Amniotic stem cell (primary cell): ENCODE measurements around the gene RBP4.

ENCODE experiments used
- DNase-seq: peaks from one replicate; lab custom pipeline; 2025; lab: John Stamatoyannopoulos, UW

RBP4 gene

GRCh38 chr10:93595378-93596161 lies 5.5 kb downstream of the RBP4 start:
- no peak for DNase-seq

DNA sequence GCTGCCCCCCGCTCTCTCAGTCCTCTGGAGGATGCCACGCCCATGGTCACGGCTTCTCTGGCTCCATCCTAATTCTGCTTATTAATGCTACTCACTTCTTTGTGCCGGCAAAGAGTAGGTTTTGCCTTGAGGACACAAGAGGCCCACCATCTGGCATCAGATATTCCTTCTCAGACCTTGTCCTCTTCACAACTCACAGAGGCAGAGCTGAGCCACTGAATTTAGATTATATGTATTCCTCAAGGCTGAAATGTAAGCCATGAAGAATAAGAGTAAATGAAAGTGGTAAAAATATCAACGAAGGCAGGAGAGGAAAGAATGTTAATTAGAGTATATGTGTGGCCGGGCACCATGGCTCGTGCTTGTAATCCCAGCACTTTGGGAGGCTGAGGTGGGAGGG lies 6.5 kb downstream of the RBP4 start:
- no peak for DNase-seq

DNA sequence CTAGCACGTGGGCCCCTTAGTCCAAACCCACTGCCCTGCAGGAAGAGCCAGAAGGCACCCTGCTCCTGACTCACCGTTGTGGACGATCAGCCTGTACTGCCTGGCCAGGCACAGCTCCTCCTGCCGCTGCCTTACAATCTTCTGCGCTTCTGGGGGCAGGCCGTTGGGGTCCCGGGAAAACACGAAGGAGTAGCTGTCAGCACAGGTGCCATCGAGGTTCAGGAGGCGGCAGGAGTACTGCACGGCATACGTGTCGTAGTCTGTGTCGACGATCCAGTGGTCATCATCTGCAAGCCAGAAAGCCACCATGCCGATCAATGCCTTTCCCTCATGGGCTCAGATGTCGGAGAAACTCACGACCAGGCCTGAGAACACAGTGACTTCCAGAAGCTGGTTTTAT lies 7.3 kb downstream of the RBP4 start:
- DNase-seq, result no peak

- DNase-seq, result no peak
Observed at GRCh38 chr10:93593254-93593653, 7.8 kb downstream of the RBP4 start.

- DNase-seq, result no peak
Observed at GRCh38 chr10:93591065-93591808, 9.8 kb downstream of the RBP4 start.

- no peak for DNase-seq
Observed at GRCh38 chr10:93590638-93591037, 10.4 kb downstream of the RBP4 start.

DNA sequence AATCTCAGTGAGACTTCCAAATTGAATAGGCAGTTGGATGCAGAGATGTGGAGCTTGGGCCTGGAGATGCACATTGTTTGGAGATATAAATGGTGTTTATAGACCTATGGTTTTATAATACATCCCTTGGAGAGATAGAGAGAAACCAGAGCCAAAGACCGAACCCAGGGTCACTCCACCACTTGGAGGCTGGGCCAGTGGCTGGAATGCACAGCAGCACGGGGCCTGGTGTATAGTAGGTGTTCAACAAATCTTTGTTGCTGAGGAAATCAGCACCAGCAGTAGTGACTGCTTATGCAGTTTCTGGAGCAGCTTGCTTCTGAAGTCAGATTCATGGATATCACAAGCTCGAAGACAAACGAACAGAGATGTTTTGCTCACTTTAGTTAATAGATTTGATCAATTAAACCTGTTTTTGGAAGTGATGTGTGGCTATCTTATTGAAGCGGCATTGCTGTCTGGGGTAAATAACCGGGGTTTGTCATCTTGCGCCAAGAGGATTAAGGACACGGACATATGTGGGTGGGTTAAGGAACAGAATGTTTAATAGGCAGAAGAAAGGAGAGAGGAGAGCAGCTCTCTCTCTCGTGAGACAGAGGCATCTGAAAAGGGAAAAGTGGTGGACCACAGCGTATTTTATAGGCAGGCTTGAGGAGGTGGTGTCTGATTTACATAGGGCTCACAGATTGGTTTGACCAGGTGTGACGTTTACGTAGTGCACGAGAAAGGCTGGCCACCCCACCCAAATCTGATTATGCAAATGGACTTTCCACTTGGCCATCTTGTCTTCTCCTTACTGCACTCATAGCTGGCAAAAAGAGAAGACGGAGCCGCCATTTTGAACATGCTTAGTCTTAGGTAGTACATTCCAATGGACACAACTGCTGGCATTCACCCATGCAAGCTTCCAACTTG lies 11.1 kb downstream of the RBP4 start:
- no peak for DNase-seq

- DNase-seq, result no peak
Observed at GRCh38 chr10:93584445-93584844, 16.6 kb downstream of the RBP4 start.

DNA sequence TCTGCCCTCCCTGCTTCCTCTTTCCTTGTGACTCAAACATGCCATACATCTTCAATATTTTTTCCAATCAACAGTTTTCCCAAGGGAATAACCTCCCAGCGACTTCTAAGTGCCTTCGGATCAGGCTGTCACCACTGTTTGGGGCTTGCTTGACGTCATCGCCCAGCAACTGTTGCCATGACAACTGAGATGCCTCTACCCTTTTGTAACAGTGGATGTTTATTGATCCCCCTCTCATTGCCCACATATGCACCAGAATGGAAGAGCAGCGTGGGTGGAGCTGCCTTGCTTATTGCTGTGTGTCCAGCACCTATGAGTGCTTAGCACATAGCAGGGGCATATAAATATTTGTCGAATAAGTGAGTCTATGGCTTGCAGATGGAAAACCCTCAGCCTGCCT lies 20.2 kb downstream of the RBP4 start:
- DNase-seq, result no peak

DNA sequence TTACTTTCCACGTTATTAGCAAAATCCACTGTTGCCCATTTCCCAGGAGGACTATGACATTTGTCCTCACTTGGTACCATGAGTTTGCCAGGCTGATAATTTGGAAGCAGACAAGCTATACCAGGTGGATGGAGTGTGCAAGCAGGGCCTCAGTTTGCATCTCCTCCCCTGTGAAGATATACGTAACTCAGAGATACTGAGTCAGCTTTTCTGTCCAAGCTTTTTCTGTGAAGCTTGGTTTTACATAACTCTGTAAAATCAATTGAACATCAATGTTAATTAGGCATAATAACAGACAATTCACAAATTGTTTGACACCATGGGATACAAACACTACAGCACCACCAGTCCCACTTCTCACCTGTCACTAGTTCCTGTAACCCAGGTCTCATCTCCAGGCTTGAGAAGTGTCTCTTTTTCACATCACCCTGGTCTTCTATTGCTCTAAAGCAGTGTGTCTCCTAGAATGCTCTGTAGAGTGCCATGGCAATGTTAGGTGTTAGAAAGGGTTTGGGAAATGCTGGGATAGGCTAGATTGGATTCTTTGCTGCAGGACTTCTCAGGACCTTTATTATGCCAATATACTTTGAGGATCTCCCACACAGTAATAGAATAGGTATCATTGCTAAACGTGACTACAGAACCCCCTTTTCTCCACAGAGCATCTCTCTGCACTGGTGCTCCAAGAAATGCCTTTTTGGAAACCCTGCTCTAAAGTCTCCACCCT lies 20.9 kb downstream of the RBP4 start:
- DNase-seq, result no peak

DNA sequence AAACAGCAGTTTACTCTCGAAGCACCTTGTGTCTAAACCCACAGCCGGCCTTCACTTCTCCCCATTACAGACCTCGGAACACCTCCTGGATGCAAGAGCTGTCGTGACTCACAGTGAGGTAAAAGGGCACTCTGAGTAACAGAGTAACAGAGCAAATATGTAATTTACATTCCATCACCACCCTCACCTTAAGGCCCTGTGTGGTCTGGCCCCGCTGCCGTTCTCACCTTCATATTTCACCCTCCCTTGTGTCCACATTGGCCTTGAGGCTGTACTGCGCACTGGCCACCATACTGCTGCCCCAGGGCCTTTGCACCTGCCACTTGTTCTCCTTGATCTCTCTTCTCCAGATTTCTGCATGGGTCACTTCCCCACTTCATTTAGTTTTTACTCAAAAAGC lies 21.9 kb downstream of the RBP4 start:
- DNase-seq, result no peak

- DNase-seq, result no peak
Observed at GRCh38 chr10:93577565-93577964, 23.5 kb downstream of the RBP4 start.

- no peak for DNase-seq
Observed at GRCh38 chr10:93576888-93577287, 24.1 kb downstream of the RBP4 start.

DNA sequence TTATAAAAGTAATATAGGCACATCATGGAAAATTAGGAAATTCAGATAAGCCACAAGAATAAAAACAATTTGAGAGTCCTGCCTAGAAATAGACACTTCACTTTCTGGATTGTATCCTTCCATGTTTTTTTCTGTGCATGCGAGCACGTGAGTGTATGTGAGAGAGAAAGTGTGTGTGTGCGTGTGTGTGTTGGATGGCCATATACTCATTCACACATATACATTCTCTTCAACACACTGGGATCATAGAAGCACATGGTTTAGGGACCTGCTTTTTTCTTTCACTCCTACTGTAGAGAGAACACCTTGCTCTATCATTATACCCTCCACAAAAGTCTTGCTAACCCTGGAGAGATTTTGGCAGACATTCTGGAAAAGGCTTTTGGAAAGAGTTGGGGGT lies 27.1 kb downstream of the RBP4 start:
- DNase-seq, result no peak

- DNase-seq, result no peak
Observed at GRCh38 chr10:93573051-93573909, 27.8 kb downstream of the RBP4 start.

DNA sequence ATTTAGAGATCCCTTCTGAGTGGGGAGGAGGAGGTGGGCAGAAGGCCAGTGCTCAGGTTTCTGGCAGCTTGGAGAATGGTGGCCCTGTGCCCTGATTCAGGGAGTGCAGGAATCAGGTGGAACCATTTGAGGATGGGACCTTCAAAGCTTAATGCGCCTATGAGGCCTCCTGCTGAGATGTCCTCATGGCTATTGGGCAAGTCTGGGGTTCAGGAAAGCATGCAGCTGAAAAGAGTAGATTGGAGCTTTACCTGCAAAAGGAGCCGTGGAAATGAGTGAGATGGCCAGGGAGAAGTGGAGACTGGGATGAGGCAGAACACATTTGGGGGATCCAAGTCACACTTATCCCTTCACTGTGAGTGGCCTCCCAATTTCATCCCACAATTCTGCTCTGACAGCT lies 28.4 kb downstream of the RBP4 start:
- DNase-seq, result no peak

DNA sequence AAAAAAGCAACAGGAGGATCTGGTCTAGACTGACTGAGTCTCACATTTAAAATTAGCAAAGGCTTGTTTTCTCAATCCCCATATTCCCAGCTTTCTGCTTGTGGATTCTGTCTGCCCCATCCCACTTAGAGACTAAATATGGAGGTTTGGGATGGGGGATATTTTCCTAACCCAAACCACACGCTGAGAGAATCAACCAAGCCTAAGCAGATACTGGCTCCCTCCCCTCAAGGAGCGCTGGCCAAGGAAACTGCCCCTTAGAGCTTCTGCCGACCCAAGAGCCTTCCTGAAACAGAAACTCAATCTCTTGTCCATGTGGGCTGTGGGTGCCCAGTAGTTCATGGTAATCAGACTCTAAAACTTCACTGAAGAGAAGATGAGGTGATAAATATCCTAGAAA lies 30.7 kb downstream of the RBP4 start:
- DNase-seq, result no peak

GRCh38 chr10:93568105-93568390 lies 33.0 kb downstream of the RBP4 start:
- no peak for DNase-seq

- no peak for DNase-seq
Observed at GRCh38 chr10:93567277-93568104, 33.5 kb downstream of the RBP4 start.
